Activated CD4-positive, alpha-beta T cell treated with anti-CD3 and anti-CD28 coated beads, Interleukin-2, amount 50 U/mL, for 24 hours (primary cell): ENCODE results near the gene FAAP100.
"Not testable (repeated sequence)": the region's sequence is repeated elsewhere in the genome, so short reads cannot be mapped to it uniquely, and the experiment has no call there.

ENCODE experiments used
- DNase-seq, 2 donors: peaks; one replicate each; pipeline ENCODE4 v3.0.0-alpha.2; 2020; ENCODE audit warnings: low read depth in 1 of 2, low spot score in 1 of 2

The FAAP100 gene, protein sequence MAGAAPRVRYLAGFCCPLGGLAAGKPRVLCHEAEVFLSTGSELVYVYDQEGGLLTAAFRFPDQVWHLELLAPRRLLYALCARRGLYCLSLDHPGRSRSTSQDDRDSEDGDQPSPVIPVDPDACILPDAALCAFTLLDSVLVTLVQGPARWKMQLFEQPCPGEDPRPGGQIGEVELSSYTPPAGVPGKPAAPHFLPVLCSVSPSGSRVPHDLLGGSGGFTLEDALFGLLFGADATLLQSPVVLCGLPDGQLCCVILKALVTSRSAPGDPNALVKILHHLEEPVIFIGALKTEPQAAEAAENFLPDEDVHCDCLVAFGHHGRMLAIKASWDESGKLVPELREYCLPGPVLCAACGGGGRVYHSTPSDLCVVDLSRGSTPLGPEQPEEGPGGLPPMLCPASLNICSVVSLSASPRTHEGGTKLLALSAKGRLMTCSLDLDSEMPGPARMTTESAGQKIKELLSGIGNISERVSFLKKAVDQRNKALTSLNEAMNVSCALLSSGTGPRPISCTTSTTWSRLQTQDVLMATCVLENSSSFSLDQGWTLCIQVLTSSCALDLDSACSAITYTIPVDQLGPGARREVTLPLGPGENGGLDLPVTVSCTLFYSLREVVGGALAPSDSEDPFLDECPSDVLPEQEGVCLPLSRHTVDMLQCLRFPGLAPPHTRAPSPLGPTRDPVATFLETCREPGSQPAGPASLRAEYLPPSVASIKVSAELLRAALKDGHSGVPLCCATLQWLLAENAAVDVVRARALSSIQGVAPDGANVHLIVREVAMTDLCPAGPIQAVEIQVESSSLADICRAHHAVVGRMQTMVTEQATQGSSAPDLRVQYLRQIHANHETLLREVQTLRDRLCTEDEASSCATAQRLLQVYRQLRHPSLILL

DNA sequence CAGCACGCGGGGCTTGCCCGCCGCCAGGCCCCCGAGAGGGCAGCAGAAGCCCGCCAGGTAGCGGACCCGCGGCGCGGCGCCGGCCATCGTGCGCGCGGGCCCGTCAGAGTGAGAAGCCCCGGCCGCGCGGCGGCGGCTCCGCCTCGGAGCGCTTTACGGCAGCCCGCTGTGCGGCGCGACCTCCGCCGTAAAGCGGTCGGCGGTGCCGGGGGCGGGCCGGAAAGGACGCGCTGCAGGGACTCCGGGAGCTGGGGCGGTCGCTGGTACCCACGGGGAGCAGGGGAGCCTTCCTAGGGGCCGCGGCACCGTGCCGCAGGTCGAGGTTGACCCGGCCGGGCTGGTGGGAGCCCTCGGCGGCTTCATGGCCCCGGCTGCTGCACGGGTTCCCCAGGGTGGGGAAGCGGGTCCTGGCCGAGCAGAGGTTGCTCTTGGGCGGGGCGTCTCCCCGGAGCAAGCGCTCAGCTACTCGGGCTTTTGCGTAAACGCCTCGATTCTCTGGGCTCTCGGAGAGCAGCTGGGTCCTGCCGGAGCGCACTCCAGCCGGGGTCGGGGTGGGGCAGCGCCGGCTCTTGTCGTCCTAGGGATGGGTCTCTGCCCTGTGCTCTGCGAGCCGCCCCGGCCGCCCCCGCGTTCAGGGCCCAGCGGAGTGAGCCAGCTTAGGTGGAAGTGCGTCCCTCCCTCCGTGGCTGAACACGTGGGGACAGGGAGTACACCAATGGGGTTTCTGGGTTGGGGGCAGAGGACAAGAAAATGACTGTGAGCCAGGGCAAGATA lies at the start of gene FAAP100:
FAAP100 (minus strand) TSS at position 110 of the 774 bp plus-strand sequence; CDS start at position 87, 23 bp downstream.
- DNase-seq, result peak; percentile 70 to 71

DNA sequence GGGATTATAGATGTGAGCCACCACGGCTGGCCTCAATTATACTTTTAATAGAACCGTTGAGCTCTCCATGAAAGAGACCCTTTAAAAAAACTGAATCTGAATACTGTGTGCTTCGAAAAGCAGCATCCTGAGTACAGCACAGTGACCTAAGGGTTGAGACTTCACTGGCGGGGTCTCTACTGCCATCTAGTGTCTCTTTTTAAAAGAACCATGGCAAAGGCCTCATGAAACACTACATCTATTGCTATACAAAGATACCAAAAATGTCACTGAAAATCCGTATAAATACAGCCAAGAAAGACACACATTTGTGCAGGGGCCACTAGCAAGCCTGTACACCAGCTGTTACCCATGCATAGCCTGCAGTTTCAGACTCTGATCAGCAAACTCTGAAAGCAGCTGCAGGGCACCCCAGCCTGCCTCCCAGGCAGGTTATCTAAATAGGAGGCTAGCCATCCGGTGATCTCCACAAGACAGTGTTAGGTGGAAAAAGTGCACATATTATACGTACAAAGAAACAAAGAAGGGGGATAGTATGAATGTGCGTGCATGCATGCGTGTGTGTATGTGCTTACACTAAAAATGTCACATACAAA lies 49.5 kb upstream of the FAAP100 start:
- peak in 1 of 2 donors; percentile 36 for DNase-seq

DNA sequence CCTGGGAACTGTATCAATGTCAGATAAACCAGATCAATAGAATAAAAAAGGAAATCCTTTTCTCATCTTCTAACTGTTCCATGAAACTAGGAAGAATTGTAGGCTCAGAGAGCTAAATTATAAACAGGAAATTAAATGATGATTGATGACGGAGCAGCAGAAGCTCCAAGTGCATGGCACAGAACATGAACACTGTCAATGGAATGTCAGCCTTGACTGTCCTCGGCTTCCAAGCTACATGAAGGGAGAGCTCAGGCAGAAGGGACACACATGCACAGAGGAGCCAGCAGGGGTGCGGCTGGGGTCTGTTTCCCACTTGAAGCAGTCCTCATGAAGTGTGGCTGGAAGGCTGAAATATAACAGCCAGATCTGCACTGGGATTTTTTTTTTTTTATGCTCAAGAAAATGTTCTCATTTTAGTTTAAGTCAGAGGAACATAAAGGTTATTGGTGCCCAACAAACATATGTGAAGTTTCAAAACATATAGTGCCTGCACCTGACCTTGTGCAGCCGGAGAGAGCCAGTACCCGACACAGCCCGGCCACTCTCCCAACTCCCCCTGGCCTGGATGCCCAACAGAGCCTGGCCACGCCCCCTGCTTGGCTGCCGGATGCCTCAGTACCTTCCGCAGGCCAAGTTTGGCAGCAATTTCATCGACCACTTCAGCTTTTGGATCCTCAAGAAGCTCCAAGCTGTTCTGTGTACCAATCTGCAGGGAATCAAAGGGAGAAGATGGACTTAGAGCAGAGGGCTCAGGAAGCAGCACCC lies 47.8 kb upstream of the FAAP100 start:
- DNase-seq, result no peak

DNA sequence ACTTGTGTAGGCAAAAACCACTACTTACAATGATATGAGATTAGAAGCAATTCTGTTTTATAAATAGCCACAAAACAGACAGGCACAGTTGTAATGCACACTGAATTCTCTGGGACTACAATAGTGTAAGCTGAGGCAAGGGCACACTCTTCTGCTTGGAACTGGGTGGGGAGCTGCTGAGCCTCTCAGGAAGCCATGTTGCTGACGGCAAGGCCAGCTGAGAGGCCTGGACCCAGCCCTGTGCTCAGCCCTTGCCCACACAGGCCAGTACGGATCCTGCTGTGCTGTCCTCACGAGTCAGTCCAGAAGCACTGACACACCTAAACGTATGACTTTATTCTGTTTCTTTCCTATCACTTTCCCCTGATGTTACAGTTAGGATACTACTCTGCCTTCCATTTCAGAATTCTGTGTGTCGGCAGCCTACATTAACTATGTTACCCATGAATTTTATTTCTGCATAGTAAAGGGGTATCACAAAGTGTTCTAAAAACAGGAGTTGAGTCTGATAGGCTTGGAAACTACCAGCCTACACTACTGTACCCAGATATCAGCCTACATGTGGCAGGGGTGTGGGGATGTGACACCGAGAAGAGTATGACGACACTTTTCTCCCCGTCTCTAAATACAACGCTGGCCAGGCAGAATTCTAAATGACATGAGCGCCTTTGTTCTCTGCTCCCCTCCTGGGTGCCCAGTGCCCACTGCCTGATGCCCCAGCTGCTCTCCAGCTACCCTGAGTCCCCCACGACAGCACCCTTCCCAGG lies 41.1 kb upstream of the FAAP100 start:
- DNase-seq, result no peak

DNA sequence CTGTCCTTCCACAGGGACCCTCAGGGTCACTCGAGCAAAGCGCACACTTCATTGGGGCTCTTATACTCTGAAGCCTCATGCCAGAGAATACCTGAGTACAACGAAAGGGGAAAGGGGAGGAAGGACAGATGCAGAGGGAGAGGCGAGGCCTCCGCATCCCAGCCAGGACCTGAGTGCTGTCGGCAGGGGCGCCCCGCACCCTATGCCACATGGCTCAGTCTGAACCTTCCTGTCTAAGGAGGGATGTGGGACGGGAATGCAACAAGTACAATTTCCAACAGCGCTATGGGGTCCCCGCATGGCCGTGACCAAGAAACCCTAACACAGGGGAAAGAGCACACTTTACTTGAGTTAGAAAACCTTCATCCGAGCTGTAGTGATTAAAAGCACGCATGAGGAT lies 39.8 kb upstream of the FAAP100 start:
- no peak for DNase-seq

DNA sequence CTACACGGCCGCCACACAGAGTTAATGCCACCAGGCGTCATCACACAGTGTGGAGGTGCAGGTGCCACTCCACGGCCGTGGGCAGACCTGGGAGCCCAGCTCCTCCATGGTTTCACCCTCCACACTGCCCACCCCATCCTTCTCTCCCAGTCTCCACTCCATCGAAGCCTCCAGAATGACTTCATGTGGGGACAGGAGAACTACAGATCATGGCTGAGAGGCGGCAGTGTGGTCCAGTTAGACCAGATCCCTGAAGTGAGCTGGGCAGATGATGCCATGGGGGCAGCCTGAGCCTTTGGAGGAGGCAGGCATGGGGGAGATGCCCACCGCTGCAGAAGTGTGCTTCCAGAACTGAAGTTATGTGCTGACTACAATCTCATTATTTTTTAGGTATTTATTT lies 38.0 kb upstream of the FAAP100 start:
- no peak for DNase-seq

DNA sequence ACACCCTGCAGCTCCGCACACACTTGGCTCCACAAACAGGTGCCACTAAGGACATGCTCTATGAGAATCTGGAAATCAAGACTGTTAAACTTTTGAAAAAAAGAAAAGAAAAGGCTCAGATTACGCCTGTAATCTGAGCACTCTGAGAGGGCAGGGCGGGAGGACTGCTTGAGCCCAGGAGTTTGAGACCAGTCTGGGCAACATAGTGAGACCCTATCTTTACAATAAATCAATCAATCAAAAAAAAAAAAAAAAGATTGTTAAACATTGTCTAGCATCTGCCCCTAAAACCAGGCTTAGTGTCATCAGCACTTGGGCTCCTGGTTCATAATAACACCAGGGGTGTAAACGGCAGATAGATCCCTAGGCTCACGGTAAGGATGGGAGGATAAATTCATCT lies 37.5 kb upstream of the FAAP100 start:
- DNase-seq, result no peak

DNA sequence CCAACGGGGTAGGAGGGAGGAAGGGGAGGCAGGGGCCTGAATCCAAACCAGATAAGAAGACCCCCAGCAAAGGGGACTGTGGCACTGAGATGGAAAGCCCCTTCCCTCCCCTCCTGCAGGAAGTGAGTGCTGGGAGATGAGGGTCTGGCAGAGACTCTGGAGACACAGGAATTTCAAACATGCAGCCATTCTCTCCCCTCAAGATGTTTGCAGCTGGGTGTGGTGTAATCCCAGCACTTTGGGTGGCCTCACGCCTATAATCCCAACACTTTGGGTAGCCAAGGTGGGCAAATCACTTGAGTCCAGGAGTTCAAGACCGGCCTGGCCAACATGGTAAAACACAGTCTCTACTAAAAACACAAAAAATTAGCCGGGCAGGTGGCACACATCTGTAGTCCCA lies 33.9 kb upstream of the FAAP100 start:
- DNase-seq, result no peak

DNA sequence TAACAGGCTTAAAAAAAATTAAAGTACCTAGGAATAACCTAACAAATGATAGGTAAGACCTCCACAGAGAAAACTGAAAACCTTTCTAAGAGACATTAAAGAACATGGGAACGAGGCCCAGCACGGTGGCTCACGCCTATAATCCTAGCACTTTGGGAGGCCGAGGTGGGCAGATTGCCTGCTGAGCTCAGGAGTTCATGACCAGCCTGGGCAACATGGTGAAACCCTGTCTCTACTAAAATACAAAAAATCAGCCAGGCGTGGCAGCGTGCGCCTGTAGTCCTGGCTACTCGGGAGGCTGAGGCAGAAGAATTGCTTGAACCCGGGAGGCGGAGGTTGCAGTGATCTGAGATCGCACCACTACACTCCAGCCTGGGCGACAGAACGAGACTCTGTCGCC lies 32.6 kb upstream of the FAAP100 start:
- DNase-seq, result not testable (repeated sequence)

DNA sequence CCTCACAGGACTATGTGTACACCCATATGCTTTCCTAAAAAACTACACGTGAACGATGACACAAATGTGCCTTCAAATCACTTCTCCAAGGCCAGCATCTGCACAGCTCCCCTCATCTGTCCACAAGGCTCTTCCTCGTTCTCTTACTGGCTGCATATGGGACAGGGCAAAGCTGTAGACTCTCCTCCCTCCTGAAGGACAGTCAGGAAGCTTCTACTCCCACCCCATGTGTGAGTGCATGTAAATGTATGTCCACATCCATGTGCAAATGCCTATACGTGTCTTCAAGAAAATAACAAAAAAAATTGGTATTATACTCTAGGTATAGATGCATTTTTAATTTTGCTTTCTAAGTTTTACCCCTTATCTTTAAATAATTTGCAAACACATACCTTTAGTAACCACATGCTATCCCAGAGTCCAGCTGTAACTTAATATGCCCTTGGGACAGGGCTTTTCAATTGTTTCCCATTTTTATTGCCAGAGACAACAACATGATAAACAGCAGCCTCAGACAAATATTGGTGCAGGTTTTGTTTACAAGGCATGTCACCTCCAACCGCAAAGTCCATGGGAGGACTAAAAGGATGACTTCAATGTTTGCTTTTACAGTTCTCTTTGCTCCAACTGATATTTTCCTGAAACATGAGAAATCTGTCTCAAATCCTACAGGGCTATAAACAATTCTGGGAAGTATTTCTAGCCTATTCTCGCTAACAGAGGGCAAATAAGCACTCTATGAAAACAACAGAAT lies 31.6 kb upstream of the FAAP100 start:
- no peak for DNase-seq

DNA sequence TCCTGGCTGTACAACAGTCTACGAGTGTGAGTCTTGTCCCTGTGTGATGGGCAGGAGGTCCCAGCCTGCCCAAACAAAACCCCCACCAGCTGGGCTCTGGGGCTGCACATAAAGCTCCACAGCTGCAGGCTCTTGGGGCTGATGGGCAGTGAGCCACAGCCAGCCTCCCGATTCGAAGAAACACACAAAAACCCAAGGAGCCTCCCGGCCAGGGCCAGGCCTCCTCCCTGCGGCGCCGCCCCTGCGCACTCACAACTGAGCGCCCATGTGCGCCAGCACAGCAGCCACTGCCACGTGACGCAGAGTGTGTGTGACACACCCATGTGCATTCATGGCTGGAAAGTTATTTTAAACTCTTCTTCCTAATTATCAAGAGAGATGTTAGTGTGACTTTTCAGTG lies 30.6 kb upstream of the FAAP100 start:
- DNase-seq, result no peak

DNA sequence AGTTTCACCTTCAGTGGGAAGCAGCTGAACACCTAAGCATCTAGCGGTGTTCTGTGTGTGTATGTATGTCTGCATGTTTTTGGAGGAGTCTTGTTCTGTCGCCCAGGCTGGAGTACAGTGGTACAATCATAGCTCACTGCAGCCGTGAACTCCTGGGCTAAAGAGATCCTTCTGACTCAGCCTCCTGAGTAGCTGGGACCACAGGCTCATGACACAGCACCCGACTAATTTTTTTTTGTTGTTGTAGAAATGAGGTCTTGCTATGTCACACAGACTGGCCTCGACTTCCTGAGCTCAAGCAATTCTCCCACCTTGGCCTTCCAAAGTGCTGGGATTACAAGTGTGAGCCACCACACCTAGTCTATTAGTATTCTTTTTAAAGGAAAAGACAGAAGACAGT lies 30.2 kb upstream of the FAAP100 start:
- DNase-seq, result no peak

DNA sequence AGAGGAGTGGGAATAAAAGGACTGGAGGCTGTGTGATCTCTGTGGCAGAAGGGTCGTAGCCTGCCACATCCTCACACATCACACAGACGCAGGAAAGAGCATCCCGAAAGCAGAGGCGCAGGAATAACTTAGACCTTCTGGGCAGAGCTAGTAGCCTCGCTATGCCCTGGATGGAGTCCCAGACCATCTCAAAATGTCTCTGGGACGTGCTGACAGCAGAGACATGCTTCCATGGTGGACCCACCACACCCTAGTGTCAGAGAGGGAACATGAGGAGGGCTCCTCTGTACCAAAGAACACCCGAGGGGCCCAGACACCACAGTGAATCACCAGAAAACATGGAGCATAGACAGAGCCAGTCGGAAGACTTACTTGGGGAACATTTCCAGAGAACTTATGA lies 29.6 kb upstream of the FAAP100 start:
- no peak for DNase-seq

DNA sequence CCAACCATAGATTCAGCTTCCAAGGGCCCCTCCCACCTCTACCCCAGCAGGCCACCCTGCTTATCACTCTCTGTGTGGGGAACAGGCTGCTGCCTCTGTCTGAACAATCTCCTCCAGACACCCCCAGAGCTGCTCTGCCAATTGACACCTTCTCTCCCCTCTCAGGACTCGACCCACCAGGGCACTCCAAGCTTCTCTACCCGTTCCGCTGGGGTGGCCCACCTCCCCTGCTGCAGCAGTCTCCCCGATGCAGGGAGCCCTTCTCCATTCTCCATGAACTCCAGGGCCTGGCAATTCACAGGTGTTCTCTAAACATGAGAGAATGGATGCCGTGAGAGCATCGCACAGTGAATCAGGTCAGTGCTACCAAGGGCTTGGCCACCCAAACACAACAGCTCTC lies 28.3 kb upstream of the FAAP100 start:
- no peak for DNase-seq

DNA sequence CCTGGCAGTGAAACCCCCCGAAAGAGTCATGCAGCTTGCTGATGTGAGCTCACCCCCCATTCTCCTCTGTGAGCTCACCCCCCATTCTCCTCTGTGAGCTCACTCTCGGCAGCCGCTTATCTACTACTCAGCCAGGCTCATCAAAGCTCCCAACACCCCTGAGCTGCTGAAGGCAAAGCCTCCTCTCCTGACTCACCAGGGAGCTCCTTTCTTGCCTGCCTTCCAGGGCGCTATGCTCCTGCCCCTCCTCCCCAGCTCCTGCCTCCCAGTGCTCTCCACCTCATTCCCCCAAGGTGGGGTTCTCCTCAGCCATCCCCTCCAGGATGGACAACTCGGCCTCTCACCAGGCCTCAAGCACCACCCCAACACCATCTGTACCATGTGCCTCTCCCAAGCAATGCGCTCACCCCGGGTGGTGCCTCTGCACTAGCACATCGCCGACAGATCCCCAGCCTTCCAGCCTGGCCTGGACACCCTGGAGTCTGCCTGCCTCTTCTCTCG lies 27.7 kb upstream of the FAAP100 start:
- no peak for DNase-seq

DNA sequence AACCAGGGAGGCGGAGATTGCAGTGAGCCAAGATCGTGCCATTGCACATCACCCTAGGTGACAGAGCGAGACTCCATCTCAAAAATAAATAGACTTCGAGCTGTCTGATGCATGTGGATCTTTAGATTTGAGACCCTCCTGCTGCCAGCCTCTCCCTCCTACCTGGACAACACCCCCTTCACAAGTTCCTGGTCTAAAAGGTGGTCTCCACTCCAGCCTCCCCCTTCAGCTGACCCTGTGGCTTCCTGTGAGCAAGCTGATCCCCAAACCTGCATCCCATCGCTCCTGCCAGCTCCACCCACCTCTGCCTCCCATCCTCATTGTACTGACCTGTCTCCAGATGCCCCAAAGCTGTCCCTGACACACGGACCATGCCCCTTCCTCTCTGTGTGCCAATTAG lies 27.1 kb upstream of the FAAP100 start:
- no peak for DNase-seq

DNA sequence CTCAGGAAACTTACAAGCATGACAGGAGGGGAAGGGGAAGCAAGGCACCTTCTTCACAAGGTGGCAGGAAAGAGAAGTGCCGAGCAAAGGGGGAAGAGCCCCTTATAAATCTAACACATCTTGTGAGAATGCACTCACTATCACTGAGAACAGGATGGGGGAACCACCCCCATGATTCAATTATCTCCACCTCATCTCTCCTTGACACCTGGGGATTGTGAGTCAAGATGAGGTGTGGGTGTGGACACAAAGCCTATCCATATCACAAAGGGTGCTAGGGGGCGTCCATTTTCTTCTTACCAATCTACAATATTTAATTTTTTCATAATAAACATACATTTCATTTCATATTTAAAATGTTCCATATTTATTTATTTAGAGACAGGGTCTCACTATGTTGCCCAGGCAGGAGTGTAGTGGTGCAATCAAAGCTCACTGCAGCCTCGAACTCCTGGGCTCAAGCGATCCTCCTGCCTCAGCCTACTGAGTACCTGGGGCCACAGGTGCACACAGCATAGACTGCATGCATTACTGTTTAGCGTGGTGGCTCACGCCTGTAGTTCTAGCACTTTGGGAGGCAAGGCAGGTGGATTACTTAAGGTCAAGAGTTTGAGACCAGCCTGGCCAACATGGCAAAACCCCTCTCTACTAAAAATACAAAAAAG lies 26.5 kb upstream of the FAAP100 start:
- DNase-seq, result peak in 1 of 2 donors; percentile 11

DNA sequence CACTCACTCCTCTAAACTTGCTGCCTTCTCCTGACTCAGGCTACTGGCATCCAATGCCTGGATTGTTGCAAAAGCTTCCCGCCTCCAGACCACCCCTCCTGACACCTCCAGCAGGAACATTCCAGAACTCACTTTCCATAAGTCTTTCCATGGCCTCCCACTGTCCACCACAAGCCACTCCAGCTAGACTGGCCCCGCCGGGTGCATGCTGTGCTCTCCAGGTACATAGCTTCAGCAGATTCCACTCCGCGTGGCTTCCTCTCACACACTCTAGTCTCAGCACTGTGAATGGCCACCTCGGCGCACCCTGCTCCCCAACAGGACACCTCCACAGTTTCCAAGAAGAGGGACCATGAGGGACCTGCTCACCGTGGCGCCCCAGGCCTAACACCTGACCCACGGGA lies 25.9 kb upstream of the FAAP100 start:
- DNase-seq, result no peak
